HG03469 (cell line): ENCODE results near the gene PFN4.
"Not testable (repeated sequence)": the region's sequence is repeated elsewhere in the genome, so short reads cannot be mapped to it uniquely, and the experiment has no call there.

Source experiments
- ATAC-seq: cut with Tn5 transposase; IDR thresholded peaks from one replicate; pipeline ENCODE4 v1.9.1; 2021; ENCODE audit warnings: mild to moderate bottlenecking, moderate library complexity, moderate number of reproducible peaks; ENCODE audit not compliant: unreplicated experiment

PFN4 gene

GRCh38 chr2:24115057-24115456 is 8.1 kb downstream of the PFN4 start:
- ATAC-seq, result no peak

GRCh38 chr2:24111407-24111901 is 11.7 kb downstream of the PFN4 start:
- ATAC-seq, result no peak

DNA sequence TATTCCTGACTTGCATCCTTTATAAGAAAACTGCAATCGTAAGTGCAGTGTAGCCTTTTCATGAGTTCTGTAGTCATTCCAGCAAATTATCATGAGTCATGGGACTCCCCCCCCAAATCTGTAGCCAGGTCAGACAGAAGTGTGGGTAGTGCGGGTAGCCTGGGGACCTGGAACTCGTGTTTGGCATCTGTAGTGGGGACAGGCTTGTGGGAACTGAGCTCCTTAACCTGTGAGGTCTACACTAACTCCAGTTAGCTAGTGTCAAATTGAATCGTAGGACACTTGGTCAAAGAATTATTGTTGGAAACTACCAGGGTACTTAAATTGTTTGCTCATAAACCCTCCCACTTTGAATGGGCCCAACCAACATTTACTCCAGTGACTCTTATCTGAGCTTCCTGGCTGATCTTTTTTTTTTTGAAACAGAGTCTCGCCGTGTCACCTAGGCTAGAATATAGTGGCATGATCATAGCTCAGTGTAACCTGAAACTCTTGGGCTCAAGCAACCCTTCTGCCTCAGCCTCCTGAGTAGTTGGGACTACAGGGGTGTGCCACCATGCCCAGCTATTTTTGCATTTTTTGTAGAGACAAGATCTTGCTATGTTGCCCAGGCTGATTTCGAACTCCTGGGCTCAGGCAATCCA is 12.4 kb downstream of the PFN4 start:
- no peak for ATAC-seq

DNA sequence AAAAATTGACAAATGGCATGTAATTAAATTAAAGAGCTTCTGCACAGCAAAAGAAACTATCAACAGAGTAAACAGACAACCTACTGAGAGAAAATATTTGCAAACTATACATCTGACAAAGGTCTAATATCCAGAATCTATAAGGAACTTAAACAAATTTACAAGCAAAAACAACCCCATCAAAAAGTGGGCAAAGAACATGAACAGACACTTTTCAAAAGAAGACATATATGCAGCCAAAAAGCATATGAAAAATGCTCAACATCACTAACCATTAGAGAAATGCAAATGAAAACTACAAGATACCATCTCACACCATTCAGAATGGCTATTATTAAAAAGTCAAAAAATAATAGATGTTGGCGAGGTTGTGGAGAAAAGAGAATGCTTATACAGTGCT is 13.7 kb downstream of the PFN4 start:
- not testable (repeated sequence) for ATAC-seq

DNA sequence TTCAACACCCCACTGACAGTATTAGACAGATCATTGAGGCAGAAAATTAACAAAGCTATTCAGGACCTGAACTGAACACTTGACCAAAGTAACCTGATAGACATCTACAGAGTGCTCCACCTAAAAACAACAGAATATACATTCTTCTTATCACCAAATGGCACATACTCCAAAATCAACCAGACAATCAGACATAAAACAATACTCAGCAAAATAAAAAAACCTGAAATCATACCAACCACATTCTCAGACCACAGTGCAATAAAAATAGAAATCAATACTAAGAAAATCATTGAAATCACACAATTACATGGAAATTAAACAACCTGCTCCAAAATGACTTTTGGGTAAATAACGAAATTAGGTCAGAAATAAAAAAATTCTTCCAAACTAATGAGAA is 15.8 kb downstream of the PFN4 start:
- no peak for ATAC-seq

- ATAC-seq, result no peak
Observed at GRCh38 chr2:24106786-24107185, 16.3 kb downstream of the PFN4 start.

DNA sequence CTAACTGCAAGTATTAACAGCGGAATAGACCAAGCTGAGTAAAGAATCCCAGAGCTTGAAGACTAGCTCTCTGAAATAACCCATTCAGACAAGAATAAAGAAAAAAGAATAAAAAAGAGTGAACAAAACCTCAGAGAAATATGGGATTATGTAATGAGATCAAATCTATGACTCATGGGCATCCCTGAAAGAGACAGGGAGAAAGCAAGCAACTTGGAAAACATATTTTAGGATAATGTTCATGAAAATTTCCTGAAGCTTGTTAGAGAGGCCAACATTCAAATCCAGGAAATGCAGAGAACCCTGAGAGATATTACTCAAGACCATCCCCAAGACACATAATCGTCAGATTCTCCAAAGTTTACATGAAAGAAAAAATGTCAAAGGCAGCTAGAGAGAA is 17.3 kb downstream of the PFN4 start:
- no peak for ATAC-seq

GRCh38 chr2:24104906-24105305 is 18.2 kb downstream of the PFN4 start:
- ATAC-seq, result no peak

DNA sequence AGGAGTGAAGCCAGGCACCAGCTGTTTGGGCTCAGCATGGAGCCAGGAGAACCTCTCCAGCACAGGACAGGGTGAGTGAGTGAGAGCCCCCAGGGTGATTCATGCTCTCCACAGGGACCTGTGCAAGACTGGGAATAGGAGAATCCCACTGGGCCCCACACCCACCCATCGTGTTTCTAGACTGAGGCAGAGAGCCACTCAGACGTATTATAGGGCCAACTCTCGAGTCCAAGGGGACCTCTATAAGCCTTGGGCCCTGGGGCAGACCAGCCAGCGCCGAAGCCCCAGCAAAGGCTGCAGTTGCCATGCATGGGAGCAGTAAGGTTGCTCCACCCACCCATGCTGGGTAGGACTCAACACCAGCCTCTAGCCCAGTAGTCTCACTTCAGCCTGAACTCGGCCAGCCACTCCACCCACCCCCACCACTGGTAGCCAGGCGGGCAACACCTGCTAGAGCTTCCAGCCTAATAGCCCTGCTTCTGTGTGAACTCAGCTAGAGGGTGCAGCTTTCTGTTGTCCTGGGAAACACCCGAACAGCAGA is 19.0 kb downstream of the PFN4 start:
- ATAC-seq, result no peak

- ATAC-seq, result no peak
Observed at GRCh38 chr2:24102677-24103076, 20.5 kb downstream of the PFN4 start.

- ATAC-seq, result no peak
Observed at GRCh38 chr2:24101992-24102391, 21.1 kb downstream of the PFN4 start.

- not testable (repeated sequence) for ATAC-seq
Observed at GRCh38 chr2:24100732-24101131, 22.4 kb downstream of the PFN4 start.

- not testable (repeated sequence) for ATAC-seq
Observed at GRCh38 chr2:24095171-24095677, 27.9 kb downstream of the PFN4 start.

DNA sequence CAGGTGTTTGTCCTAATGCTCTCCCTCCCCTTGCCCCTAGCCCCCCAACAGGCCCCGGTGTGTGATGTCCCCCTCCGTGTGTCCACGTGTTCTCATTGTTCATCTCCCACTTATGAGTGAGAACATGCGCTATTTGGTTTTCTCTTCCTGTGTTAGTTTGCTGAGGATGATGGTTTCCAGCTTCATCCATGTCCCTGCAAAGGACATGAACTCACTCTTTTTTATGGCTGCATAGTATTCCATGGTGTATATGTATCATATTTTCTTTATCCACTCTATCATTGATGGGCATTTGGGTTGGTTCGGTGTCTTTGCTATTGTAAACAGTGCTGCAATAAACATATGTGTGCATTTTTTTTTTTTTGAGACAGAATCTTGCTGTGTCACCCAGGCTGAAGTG is 29.9 kb downstream of the PFN4 start:
- ATAC-seq, result not testable (repeated sequence)

DNA sequence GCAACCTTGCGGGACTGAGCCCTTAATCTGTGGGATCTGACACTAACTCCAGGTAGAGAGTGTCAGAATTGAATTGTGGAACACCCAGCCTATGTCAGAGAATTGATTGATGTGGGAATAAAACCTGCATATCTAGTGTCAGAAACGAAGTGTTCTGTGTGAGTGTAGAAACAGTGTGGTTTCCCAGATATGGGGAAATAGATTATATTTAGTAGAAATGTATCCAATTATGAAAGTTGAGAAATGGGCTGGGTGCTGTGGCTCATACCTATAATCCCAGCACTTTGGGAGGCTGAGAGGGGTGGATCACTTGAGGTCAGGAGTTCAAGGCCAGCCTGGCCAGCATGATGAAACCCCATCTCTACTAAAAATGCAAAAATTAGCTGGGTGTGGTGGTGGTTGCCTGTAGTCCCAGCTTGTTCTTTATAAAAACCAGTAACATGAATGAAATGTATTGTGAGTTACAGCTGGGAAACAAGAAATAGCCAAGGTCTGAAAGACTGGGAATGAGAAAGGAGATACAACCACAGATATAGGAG is 34.2 kb downstream of the PFN4 start:
- ATAC-seq, result no peak

DNA sequence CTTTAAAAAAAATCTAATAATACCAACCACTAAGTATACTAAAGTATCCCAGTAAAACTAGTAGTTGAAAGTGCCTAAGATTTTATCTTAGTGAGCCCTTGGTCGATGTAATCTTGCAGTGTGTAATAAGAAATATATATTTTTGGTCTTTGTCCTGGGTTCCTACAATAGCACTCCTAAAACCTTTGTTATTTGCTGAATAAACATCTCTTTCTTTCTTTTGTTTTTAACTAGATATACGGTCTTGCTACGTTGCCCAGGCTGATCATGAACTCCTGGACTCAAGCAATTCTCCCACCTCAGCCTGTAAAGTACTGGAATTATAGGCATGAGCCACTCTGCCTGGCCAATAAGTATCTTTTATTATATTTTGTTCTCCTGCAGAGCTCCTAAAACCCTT is 36.1 kb downstream of the PFN4 start:
- ATAC-seq, result no peak

DNA sequence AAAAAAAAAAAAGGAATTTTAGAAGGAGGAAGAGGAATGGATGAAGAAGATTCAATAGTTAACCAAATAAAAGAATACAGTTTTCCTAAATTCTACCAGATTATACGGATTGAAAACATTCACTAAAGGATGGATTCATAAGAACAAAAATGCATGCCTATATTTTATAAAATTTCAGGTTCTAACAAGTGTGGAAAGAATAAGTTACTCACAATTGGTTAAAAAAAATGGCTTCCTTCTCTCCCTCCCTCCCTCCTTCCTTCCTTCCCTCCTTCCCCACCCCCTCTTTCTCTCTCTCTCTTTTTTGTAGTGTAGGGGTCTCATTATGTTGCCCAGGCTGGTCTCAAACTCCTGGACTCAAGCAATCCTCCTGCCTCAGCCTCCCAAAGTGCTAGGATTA is 36.9 kb downstream of the PFN4 start:
- ATAC-seq, result no peak

DNA sequence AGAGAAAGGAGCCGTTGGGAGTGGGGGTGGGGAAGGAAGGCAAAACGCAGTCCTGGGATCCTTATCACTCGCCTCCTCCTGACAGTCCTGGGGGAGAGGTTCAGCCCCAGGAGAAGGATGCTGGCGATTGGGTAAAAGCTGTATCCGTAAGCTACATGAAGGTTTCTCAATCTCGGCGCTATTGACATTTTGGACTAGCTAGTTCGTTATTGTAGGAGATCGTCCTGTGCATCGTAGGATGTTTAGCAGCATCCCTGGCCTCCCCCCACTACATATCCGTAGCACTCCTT is 38.0 kb downstream of the PFN4 start:
- no peak for ATAC-seq

DNA sequence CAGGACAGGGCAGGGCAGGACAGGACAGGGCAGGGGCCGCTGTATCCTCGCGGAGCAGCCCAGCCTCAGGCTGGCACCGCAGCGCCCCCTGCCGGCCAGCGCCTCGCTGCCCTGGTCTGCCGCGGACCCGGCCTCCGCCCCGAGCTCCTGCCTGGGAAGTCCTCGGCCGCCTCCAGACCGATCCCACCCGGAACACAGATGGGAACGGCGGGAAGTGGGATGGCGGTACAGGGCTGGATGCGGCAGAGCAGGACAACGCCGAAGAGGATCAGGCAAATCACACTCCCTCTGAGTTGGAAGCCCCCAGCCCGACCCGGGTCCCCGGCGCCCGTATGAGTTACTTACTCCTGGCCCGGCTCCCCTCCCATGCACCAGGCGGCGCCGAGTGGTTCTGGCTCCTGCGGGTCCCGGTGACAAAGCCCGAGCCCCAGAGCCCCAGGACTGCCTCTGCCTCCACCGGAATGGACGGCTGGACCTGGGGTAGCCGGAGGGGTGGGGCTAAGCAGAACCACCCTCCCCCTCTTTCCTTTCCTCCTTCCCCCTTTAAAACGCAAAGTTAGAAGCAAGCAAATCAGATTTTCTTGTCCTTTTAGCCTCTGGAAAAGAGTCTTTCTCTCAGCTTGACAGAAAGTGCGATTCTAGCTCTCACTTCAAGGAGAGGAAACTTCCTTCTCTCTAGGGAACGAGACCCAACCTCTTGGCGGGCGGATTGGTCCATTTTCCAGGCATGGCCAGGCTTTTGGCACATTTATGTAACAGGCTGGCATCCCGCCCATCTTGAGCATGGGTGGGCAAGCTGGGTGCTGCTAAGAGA is 38.5 kb downstream of the PFN4 start, which contains the start of gene TP53I3:
Gene TP53I3 (minus strand): TSS at position 449 of the 814 bp plus-strand sequence. CDS start 508 bp downstream, outside the sequence.
- peak; percentile 42 for ATAC-seq

- ATAC-seq, result peak; percentile 78
Observed at GRCh38 chr2:24083567-24084385, 39.4 kb downstream of the PFN4 start.
